Measurements from ENCODE around the gene TPMT.
"Not testable (repeated sequence)": the region's sequence is repeated elsewhere in the genome, so short reads cannot be mapped to it uniquely, and the experiment has no call there.

DNA sequence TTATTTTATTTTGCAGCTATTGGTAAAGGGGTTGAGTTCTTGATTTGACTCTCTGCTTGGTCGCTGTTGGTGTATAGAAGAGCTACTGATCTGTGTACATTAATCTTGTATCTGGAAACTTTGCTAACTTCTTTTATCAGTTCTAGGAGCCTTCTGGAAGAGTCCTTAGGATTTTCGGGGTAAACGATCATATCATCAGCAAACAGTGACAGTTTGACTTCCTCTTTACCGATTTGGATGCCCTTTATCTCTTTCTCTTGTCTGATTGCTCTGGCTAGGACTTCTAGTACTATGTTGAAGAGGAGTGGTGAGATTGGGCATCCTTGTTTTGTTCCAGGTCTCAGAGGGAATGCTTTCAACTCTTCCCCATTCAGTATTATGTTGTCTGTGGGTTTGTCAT, 21.3 kb upstream of the TPMT start:
- TF ChIP-seq, protein P1, sequence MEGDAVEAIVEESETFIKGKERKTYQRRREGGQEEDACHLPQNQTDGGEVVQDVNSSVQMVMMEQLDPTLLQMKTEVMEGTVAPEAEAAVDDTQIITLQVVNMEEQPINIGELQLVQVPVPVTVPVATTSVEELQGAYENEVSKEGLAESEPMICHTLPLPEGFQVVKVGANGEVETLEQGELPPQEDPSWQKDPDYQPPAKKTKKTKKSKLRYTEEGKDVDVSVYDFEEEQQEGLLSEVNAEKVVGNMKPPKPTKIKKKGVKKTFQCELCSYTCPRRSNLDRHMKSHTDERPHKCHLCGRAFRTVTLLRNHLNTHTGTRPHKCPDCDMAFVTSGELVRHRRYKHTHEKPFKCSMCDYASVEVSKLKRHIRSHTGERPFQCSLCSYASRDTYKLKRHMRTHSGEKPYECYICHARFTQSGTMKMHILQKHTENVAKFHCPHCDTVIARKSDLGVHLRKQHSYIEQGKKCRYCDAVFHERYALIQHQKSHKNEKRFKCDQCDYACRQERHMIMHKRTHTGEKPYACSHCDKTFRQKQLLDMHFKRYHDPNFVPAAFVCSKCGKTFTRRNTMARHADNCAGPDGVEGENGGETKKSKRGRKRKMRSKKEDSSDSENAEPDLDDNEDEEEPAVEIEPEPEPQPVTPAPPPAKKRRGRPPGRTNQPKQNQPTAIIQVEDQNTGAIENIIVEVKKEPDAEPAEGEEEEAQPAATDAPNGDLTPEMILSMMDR (IDR thresholded peaks at IDR 0.05; ENCODE audit: insufficient read depth, low read depth, low read length): not testable (repeated sequence)
- not testable (repeated sequence) for TF ChIP-seq EZH2 (IDR thresholded peaks at IDR 0.05; ENCODE audit: insufficient read depth, low read length)
